PC-9 (cell line): ENCODE data around the gene NFIX. TPM values are rescaled to one million over a fixed set of nuclear protein-coding genes. Genes with fewer than 3 reads are reported as not detected.
A peak's percentile ranks its signal among the peaks of the same experiment; 100 is the strongest.

ENCODE experiments used
- Bru-seq: library from RNA; stranded (reverse); fragments of 400-500 nt; gene quantifications from one replicate; lab custom pipeline; 2021; lab: Mats Ljungman, UMichigan
- BruChase-seq, 2 experiments: library from RNA; stranded (reverse); fragments of 400-500 nt; gene quantifications; one replicate each; lab custom pipeline; 2021; lab: Mats Ljungman, UMichigan
- BruUV-seq: library from RNA; stranded (reverse); fragments of 400-500 nt; replicated peaks from 2 replicates; lab custom pipeline; 2021; lab: Mats Ljungman, UMichigan
- CTCF ChIA-PET: fragments of 300-600 bp; sonication (Branson Sonifier 250); formaldehyde crosslinking; loops from one replicate; lab custom pipeline; 2022; ENCODE audit warnings: antibody characterized with exemption; lab: Charles Lee
- POLR2A ChIA-PET: fragments of 300-600 bp; sonication (Branson Sonifier 250); formaldehyde crosslinking; loops from one replicate; lab custom pipeline; 2022; ENCODE audit warnings: antibody characterized with exemption; ENCODE audit not compliant: unreplicated experiment; lab: Charles Lee
- DNase-seq, 2 experiments: peaks; one replicate each; pipeline versions ENCODE4 v3.0.0 to v3.0.0-alpha.2; 2015 to 2022; ENCODE audit warnings: mixed read lengths in 1 of 2
- H2AFZ ChIP-seq: fragments of 200-600 bp; sonication (generic); 2 replicates; pipeline ENCODE4 v1.8.1; 2017; ENCODE audit warnings: antibody characterized with exemption
- H3F3A ChIP-seq: fragments of 200-600 bp; sonication (generic); 2 replicates; pipeline ENCODE4 v1.8.1; 2017; ENCODE audit warnings: antibody characterized with exemption, mild to moderate bottlenecking, low read depth; ENCODE audit not compliant: insufficient read depth
- H3K27ac ChIP-seq: fragments of 200-600 bp; sonication (generic); 2 replicates; pipeline ENCODE4 v1.6.1; 2016; ENCODE audit warnings: mixed run types
- H3K27me3 ChIP-seq: fragments of 200-600 bp; sonication (generic); 2 replicates; pipeline ENCODE4 v1.6.1; 2016; ENCODE audit warnings: low read depth, mixed run types; ENCODE audit not compliant: insufficient read depth
- H3K36me3 ChIP-seq: fragments of 200-600 bp; sonication (generic); 2 replicates; pipeline ENCODE4 v1.6.1; 2016; ENCODE audit warnings: low read depth, mixed run types
- H3K4me1 ChIP-seq: fragments of 200-600 bp; sonication (generic); replicated peaks from 2 replicates; pipeline ENCODE4 v1.6.1; 2016; ENCODE audit warnings: mixed run types; ENCODE audit not compliant: insufficient read depth
- H3K4me2 ChIP-seq: fragments of 200-600 bp; sonication (generic); 2 replicates; pipeline ENCODE4 v1.6.1; 2017; ENCODE audit warnings: mixed run types
- H3K4me3 ChIP-seq: fragments of 200-600 bp; sonication (generic); 2 replicates; pipeline ENCODE4 v1.6.1; 2016; ENCODE audit warnings: mixed run types
- H3K79me2 ChIP-seq: fragments of 200-600 bp; sonication (generic); 2 replicates; pipeline ENCODE4 v1.6.1; 2017; ENCODE audit warnings: low read depth, mixed run types
- H3K9me2 ChIP-seq: fragments of 200-600 bp; sonication (generic); 2 replicates; pipeline ENCODE4 v1.8.1; 2017; ENCODE audit warnings: mild to moderate bottlenecking; ENCODE audit not compliant: insufficient read depth
- H3K9me3 ChIP-seq: fragments of 200-600 bp; sonication (generic); 2 replicates; pipeline ENCODE4 v1.8.1; 2016; ENCODE audit warnings: low read depth; ENCODE audit not compliant: insufficient read depth
- H4K20me1 ChIP-seq: fragments of 200-600 bp; sonication (generic); 2 replicates; pipeline ENCODE4 v1.8.1; 2017; ENCODE audit not compliant: insufficient read depth
- EZH2 ChIP-seq: fragments of 200-600 bp; sonication (generic); IDR thresholded peaks from 2 replicates; pipeline ENCODE4 v1.8.0; 2017; ENCODE audit warnings: antibody characterized with exemption, low read depth
- intact Hi-C: fragments of 100-400 bp; cut with micrococcal nuclease; formaldehyde crosslinking; loops from one replicate; pipeline ENCODE4 v1.10.0; 2022; ENCODE audit not compliant: unreplicated experiment
- long read RNA-seq: library from polyadenylated mRNA; stranded (forward); transcript quantifications from one replicate; pipeline ENCODE4 v2.0.0, GENCODE V29; 2022
- total RNA-seq: library from RNA; stranded (reverse); gene quantifications from 2 replicates; pipeline ENCODE4 v1.2.3, GENCODE V29; 2021
- TF ChIP-seq, protein P1 (sequence below): fragments of 200-600 bp; sonication (generic); conservative IDR thresholded peaks from 2 replicates; pipeline ENCODE4 v1.6.1; 2017; ENCODE audit warnings: mixed run types, antibody characterized with exemption, mild to moderate bottlenecking, moderate library complexity

Gene NFIX
- 19.7 and 24.2 TPM in 2 replicates for total RNA-seq
- percentile 45 among the genes with signal in this experiment for Bru-seq, nascent RNA
- BruChase-seq, experiment 1, labeled RNA remaining after a 2-hour chase, result percentile 46 among the genes with signal in this experiment
- percentile 58 among the genes with signal in this experiment for BruChase-seq, experiment 2, labeled RNA remaining after a 6-hour chase
- long read RNA-seq, partial matches to known transcripts, result 1 of 2 reads
- long read RNA-seq, other reads (novel, unspliced or antisense), result 1 of 2 reads

GRCh38 chr19:12994701-12995595, at the start of gene NFIX:
Gene NFIX (plus strand): TSS chr19:12995475. CDS start chr19:12995838, 363 bp downstream.
- peaks cover 27% of the 10 kb centered on the region; the same call in 1 of the 2 replicates for H3F3A ChIP-seq
- peak in 1 of 2 experiments; percentile 54 for DNase-seq
- no peaks in the 10 kb centered on the region for H3K79me2 ChIP-seq
- no peaks in the 10 kb centered on the region for H3K9me2 ChIP-seq
- no peaks in the 10 kb centered on the region for H4K20me1 ChIP-seq
- H3K27me3 ChIP-seq, result peaks cover 27% of the 10 kb centered on the region
- BruUV-seq, result no TSS peak
- intact Hi-C loops, result no loop called here
- POLR2A ChIA-PET, result no interaction called here
- H3K36me3 ChIP-seq, result no peaks in the 10 kb centered on the region
- H3K9me3 ChIP-seq, result no peaks in the 10 kb centered on the region
- peaks cover 5% of the 10 kb centered on the region; the same call in 1 of the 2 replicates for H3K4me1 ChIP-seq
- CTCF ChIA-PET, result no interaction called here
- peak within 1 kb of the TSS; percentile 80 for H3K4me2 ChIP-seq
- H2AFZ ChIP-seq, result peak within 1 kb of the TSS; percentile 70
- no peak within 1 kb of the TSS for H3K27ac ChIP-seq
- H3K4me3 ChIP-seq, result peak within 1 kb of the TSS; percentile 59
- TF ChIP-seq EZH2, result no peak
- TF ChIP-seq, protein P1, sequence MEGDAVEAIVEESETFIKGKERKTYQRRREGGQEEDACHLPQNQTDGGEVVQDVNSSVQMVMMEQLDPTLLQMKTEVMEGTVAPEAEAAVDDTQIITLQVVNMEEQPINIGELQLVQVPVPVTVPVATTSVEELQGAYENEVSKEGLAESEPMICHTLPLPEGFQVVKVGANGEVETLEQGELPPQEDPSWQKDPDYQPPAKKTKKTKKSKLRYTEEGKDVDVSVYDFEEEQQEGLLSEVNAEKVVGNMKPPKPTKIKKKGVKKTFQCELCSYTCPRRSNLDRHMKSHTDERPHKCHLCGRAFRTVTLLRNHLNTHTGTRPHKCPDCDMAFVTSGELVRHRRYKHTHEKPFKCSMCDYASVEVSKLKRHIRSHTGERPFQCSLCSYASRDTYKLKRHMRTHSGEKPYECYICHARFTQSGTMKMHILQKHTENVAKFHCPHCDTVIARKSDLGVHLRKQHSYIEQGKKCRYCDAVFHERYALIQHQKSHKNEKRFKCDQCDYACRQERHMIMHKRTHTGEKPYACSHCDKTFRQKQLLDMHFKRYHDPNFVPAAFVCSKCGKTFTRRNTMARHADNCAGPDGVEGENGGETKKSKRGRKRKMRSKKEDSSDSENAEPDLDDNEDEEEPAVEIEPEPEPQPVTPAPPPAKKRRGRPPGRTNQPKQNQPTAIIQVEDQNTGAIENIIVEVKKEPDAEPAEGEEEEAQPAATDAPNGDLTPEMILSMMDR, result no peak

DNA sequence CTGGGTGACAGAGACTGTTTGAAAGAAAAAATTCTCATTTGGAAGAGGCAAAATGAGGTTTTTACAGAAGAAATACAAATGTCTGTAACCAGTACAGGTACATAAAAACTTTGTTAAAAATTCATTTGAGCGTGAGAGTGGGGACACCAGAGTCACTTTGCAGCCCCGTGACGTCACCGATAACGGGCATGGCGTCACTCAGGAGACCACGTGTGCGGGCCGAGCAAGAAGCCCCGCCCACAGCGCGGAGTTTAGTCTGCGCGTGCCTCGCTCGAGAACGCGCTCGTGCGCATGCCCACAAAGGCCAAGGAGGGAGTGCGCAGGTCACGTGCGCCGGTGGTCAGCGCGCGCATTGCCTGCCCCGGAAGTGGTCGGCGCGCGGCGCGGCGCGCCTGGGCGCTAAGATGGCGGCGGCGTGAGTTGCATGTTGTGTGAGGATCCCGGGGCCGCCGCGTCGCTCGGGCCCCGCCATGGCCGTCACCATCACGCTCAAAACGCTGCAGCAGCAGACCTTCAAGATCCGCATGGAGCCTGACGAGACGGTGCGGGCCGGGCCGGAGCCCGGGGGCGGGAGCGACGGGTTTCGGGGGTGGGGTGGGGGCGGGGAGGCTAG, 49.7 kb upstream of the NFIX start, which contains the start of gene RAD23A:
TSS of gene RAD23A (plus strand) at position 384 of the 613 bp plus-strand sequence. CDS start at position 471, 87 bp downstream.
- H3K27ac ChIP-seq, result peak within 1 kb of the TSS; percentile 89
- H2AFZ ChIP-seq, result no peak within 1 kb of the TSS; the same call in 1 of the 2 replicates
- H3K4me2 ChIP-seq, result peak within 1 kb of the TSS; percentile 97
- BruUV-seq, result TSS peak; percentile 58
- peak within 1 kb of the TSS; percentile 77 for H3K4me3 ChIP-seq
- H3K9me2 ChIP-seq, result no peaks in the 10 kb centered on the region
- H3K4me1 ChIP-seq, result peaks cover 23% of the 10 kb centered on the region
- no peaks in the 10 kb centered on the region for H3K9me3 ChIP-seq
- ChIA-PET CTCF (interaction anchor here (0.6 to 1.0 kb wide), 3 partner anchors 20 to 60 kb away, joined by 3 to 4 read pairs (median 4); no protein-coding TSS in a partner anchor), POLR2A (interaction anchor here (0.6 to 0.7 kb wide), 2 partner anchors 7 to 12 kb away, joined by 4 read pairs; partner anchors contain the start of gene CALR)
- peaks cover 92% of the 10 kb centered on the region for H3F3A ChIP-seq
- no peaks in the 10 kb centered on the region for H3K27me3 ChIP-seq
- H3K79me2 ChIP-seq, result peaks cover 46% of the 10 kb centered on the region
- peaks cover 49% of the 10 kb centered on the region for H3K36me3 ChIP-seq
- peak; percentile 92 to 96 for DNase-seq
- no peak for TF ChIP-seq EZH2
- TF ChIP-seq, protein P1, result no peak
- intact Hi-C loops, result no loop called here
- peaks cover 29% of the 10 kb centered on the region for H4K20me1 ChIP-seq
